HG03139 (cell line): Measurements from ENCODE around the gene RHOJ.

Experiments used
- ATAC-seq: cut with Tn5 transposase; IDR thresholded peaks from one replicate; pipeline ENCODE4 v1.9.1; 2021; ENCODE audit not compliant: unreplicated experiment

The RHOJ gene

DNA sequence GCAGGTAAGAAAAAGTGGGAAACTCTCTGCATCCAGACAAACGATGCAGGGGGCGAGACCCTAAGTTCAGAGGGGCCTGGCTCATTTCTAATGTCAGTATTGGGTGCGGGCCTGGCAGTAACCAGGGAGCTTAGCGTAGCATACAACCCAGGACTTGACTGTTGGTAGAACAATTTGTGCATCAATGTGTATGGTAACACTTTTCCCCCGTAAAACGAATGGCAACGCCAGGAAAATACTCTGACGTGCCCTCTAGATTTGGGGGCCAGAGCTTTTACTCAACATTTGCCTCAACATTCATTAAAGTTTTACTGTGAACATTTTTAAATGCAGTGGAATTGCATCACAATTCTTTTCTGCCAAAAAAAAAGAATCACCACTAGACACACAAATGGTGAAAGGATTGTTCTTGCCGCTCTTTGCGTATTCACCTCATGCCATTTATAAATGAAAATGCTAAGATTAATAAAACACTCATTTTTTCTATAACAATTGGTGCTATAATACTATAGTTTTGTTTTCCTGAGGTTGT is 867 bp downstream of the RHOJ start:
- ATAC-seq = no peak

- no peak for ATAC-seq
Measured at GRCh38 chr14:63205866-63206265, 1.6 kb downstream of the RHOJ start.

GRCh38 chr14:63209160-63209559 is 4.9 kb downstream of the RHOJ start:
- ATAC-seq = no peak

- no peak for ATAC-seq
Measured at GRCh38 chr14:63210812-63211211, 6.6 kb downstream of the RHOJ start.

DNA sequence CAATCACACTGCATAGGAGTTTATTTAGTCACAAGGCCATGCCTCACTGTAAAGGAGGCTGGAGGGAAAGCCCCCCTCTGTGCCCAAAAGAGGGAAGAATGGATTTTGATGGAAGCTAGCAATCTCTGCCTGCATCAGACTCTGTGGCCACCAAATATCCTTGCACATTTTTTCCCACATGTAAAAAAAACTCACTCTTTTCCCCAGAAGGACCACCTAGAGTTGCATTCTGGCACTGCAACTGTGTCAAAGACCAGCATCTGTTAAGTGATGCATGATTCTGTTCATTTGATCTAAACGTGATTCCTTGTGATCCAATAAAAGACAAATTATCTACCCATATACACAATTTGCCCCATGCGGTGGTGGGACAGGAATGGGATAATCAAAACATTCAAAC is 8.0 kb downstream of the RHOJ start:
- no peak for ATAC-seq

DNA sequence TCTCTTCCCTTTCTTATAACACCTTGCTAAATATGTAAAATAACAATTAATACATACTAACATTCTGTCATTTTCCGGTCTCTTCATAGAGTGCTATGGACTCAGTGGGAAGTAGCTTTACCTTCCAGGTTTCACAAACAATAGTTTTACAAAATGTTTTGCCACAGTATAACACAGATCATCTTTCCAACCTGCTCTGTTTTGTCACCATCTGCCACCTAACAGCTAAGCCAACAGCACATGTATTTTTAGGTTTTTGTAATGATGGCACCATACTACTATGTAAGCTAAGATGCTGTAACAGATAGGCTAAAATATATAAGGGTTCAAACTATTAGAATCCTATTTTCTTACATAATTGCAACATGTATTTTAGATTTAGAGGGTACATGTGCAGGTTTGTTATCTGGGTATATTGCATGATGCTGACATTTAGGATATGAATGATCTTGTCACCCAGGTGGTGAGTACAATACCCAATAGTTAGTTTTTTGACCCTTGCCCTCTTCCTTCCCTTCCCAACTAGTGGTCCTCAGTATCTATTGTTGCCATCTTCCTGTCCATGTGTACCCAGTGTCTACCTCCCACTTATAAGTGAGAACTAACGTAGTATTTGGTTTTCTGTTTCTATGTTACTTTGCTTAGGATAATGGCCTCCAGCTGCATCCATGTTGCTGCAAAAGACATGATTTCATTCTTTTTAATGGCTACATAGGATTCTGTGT is 8.7 kb downstream of the RHOJ start:
- no peak for ATAC-seq

- no peak for ATAC-seq
Measured at GRCh38 chr14:63214417-63215196, 10.4 kb downstream of the RHOJ start.

DNA sequence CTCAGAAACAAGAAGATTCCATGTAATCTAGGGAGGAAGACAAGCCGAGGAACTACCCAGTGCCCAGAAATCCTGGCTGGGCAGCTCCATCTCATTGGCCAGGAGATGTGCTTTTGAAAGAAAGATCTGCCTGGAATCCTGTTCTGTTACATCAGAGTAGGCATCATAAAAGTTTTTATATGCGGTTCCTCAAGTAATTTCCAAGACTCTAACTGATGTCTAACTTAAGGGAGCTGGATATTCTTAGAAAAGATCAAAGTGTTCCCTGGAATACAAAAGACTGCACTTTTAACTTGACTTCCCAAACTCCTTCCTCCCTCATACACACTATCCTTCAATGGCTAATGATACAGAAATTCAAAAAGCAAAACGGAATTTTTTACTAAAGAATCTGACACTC is 16.3 kb downstream of the RHOJ start:
- ATAC-seq = no peak

DNA sequence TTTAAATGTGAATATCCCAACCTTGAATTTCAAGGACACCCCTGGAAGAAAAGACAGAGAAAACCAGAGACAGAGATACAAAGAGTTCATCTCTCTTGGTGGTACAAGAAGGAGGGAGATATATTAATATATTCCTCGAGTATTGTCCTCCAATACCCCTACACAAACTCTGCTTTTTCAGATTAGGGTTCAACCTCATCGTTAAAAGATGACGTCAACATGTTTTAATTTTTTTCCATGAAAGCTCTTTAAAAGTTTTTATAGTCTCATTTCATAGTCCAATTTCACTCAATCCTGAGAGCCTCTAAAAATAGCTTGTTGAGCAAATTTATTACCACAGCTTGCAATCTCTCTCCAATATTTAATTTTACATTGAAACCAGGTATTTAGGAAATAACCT is 19.4 kb downstream of the RHOJ start:
- ATAC-seq = no peak

GRCh38 chr14:63224196-63224595 is 20.0 kb downstream of the RHOJ start:
- no peak for ATAC-seq

DNA sequence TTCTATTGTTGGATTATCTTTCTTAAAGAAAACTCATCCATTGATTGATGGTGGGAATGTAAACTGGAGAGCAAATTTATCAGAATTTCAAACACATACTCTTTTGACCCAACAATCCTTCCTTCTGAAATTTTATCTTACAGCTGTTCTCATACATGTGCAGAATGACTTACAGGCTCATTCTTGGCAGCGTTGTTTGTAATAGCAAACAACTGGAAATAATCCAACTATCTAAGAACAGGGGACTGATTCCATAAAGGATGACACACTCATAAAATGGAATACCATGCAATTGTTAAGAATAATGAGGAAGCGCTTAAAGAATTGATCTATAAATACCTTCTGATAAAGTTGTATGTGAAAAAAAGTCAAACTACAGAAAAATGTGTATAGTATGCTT is 24.0 kb downstream of the RHOJ start:
- no peak for ATAC-seq

DNA sequence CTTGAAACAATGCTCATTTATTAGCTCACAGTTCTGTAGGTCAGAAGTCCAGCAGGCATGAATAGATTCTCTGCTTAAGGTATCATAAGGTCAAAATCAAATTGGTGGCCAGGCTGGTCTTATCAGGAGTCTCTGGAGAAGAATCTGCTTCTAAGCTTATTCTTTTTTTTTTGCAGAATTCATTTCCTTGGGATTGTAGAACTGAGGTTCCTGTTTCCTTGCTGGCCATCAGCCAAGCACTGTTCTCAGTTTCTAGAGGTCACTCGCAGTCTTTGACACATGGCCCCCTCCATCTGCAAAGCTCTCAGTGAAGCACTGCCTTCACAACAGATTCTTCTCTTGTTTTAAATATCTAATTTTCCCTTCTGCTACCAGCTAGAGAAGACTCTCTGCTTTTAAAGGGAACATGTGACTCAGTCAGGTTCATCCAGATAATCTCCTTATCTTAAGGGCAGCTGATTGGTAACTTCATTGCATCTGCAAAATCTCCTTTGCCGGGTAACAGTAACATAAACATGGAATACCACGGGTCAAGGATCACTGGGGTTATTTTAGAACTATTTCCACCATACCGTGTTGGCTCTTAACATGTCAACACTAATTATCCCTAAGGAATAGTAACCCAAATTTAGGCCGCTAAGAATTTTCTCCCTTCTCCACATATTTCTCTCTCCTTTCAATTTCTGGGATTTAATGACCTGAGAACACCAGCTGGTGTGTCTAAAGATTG is 25.3 kb downstream of the RHOJ start:
- no peak for ATAC-seq

GRCh38 chr14:63231766-63232165 is 27.5 kb downstream of the RHOJ start:
- no peak for ATAC-seq

GRCh38 chr14:63237791-63238190 is 33.5 kb downstream of the RHOJ start:
- ATAC-seq = no peak

DNA sequence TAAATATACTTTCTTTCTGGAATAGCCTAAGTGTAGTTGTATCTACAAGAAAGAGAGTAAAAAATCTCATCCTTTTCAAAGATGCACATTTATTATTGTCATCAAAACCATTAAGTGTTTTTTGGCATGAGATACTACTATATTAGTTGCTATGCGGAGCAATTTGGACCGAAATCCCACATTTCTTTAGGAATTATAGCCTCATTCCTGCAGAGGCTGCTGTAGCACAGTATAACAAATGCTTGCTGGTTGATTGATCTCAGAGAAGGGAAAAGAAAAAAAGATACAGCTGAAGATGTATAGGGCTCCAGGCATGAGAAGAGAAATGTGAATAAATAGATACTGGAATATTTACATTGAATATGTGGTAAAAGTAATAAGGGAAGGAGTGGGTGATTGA is 36.0 kb downstream of the RHOJ start:
- ATAC-seq = no peak

- no peak for ATAC-seq
Measured at GRCh38 chr14:63241096-63241495, 36.9 kb downstream of the RHOJ start.

GRCh38 chr14:63243646-63244045 is 39.4 kb downstream of the RHOJ start:
- ATAC-seq = no peak

DNA sequence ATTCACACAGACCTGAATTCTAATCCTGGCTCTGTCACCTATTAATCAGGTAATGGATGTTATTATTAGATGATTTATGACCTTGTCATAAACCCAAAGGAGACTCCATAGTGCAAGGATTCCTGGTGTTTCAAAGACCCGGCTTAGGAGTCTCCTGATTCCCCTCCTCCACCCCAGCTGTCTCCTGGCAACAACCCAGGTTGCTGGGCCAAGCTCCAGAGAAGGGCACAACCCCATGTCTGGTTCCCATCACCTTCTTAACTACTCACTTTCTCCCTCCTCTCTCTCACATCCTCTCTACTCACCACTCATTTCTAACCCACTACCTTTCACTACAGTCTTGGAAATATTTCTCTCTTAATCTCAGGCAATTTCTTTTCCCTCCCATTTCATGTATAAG is 41.6 kb downstream of the RHOJ start:
- no peak for ATAC-seq

- no peak for ATAC-seq
Measured at GRCh38 chr14:63248211-63248610, 44.0 kb downstream of the RHOJ start.

GRCh38 chr14:63249092-63249491 is 44.8 kb downstream of the RHOJ start:
- no peak for ATAC-seq

DNA sequence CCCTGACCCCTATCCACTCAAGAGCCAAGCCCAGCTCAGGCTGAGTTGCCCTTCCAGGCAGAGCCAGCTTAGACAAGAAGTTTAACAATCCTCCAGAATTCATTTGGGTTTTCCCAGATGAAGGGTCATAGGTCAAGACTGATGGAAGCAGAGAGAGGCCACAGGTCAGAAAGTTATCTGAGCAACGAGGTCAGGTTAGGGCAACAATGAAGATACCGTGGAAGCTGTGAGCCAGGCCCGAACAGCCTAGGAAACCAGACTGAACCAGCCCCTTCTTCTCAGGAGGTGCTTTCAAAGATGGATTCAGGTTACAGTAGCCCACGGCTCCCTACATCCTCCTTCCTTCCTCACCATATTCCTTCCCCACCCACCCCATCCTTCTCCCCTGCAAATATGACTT is 53.1 kb downstream of the RHOJ start:
- no peak for ATAC-seq

DNA sequence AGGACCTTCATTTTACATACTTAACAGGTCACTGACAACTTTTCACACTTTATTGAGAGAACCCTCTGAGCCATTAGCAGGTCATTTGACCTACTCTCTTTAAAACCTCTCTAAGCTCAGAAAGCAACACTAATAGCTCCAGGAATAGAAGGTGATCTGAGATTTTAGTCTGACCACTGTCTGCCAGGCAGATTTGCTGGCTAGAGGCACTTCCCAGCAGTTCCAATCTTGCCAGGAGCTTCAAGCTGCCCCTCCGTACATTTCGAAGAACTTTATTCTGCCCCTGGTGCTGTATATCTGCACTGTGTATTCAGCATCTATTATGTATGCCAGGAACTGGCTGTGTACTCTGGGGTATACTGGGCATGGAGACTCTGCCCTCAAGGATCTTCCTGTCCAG is 58.2 kb downstream of the RHOJ start:
- ATAC-seq = no peak
